Measurements from ENCODE around the gene NOD2.

Gene NOD2

GRCh38 chr16:50771366-50771765, 78.0 kb downstream of the NOD2 start:
- in situ Hi-C loops (cut with MboI; ENCODE audit: low sequenced_read_pairs): no loop called here

DNA sequence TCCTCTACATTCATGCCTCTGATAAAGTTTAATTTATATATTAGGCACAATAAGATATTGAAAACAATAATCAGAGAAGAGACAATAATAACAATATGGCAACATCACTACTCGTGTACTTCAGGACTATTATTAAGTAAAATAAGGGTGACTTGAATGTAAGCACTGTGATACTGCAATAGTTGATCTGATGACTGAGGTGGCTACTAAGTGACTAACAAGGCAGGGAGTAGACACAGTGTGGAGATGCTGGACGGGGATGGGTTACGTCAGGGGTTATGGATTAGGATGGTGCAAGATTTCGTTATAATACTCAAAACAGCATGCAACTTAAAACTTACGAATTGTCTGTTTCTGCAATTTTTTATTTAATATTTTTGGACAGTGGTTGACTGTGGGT, 81.0 kb downstream of the NOD2 start:
- in situ Hi-C loops (cut with MboI; ENCODE audit: low sequenced_read_pairs): no loop called here

- in situ Hi-C loops (cut with MboI; ENCODE audit: low sequenced_read_pairs): no loop called here
These were observed 81.6 kb downstream of the NOD2 start for GRCh38 chr16:50774960-50775359.

GRCh38 chr16:50776037-50776436, 82.6 kb downstream of the NOD2 start:
- in situ Hi-C loops (cut with MboI; ENCODE audit: low sequenced_read_pairs): no loop called here

- in situ Hi-C loops (cut with MboI; ENCODE audit: low sequenced_read_pairs): no loop called here
These were observed 85.1 kb downstream of the NOD2 start for GRCh38 chr16:50778284-50779163.

GRCh38 chr16:50781043-50781442, 87.6 kb downstream of the NOD2 start:
- in situ Hi-C loops (cut with MboI; ENCODE audit: low sequenced_read_pairs): no loop called here

GRCh38 chr16:50781518-50781917, 88.1 kb downstream of the NOD2 start:
- in situ Hi-C loops (cut with MboI; ENCODE audit: low sequenced_read_pairs): no loop called here
